CD4-positive, alpha-beta T cell treated with Interleukin-15 for 1 hour (primary cell): Measurements from ENCODE around the gene COBL.
"Not testable (repeated sequence)": the region's sequence is repeated elsewhere in the genome, so short reads cannot be mapped to it uniquely, and the experiment has no call there.

ENCODE experiments used
- DNase-seq: peaks from one replicate; pipeline ENCODE4 v3.0.0-alpha.2; 2020

COBL gene

DNA sequence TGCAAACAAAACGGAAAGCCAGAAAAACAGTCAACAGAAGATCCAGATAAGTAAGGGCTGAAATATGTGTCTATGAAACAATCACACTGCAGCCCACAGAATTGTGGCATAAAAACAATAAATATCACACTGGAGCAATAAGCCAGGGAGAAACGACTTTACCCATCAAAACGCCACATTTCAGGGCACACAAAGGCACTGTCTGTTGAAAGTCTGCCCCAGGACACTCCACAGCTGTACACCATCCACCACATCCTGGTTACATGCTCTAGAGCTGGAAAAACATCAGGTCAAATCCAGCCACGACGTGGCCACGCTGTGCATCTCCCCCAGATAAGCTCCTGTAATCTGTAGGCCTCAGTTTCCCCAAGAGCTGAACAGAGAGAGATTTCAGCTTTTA, 88.7 kb downstream of the COBL start:
- DNase-seq = no peak

- no peak for DNase-seq
Observed at GRCh38 chr7:51226916-51227535, 89.6 kb downstream of the COBL start.

DNA sequence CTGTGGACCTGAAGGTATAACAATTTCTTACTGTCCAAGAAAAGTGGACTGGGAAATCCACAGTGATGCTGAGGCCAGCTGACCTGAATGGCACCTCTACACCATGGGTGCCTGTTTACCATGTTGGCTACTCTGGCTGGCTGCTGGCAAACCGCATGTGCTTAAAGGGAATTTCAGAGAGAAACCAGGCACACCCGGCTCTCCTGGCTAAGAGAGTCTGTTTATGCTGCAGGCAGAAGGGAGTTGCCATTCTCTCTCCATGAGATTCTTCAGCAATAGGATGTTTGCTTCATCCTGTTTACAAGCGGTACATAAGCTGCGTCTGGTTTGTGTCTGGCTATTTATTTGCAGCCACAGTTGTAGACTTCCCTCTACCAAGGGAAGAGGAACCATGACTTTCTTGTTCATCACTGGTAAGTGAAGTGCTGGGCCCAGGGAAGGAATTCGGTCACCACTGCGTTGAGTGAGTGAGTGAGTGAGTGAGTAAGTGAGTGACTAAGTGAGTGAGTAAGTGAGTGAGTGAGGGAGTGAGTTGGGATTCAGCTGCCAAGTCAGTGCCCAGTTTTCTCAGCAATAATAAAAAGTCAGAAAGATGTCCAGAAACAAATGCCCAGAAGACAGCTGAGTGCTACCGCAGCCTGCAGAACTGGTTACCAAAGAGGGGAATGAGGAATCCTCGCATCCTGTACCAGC, 90.4 kb downstream of the COBL start:
- no peak for DNase-seq

DNA sequence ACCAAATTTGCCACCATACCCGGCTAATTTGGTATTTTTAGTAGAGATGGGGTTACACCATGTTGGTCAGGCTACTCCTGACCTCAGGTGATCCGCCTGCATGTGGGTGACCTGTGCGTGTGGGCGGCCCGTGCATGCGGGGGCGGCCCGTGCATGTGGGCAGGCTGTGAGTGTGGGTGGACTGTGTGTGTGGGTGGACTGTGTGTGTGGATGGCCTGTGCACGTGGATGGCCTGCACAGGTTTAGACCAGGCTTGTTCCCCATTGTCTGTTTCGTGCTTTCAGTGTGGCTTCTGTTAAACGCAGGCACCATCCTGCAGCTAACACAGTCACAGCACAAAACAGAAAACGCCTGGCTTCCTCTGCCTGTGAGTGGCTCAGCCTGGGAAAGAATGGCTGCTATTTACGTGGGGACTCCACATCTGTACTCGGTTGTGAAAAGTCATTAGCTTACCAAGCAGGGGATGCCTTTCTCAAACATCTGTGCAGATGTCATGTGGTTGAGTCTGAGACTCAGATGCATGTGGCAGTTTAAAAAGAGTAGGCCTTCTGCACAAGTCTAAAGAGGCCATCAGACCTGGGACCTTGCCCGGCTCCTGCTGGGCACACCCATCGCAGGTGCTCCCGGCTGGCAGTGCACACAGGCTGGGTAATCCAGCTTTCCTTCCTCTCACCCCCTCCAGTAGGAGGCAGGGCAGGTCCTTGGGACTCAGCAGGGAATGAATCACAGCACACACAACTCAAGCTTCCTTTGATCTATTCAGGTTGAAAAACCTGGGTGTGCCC, 91.6 kb downstream of the COBL start:
- no peak for DNase-seq

DNA sequence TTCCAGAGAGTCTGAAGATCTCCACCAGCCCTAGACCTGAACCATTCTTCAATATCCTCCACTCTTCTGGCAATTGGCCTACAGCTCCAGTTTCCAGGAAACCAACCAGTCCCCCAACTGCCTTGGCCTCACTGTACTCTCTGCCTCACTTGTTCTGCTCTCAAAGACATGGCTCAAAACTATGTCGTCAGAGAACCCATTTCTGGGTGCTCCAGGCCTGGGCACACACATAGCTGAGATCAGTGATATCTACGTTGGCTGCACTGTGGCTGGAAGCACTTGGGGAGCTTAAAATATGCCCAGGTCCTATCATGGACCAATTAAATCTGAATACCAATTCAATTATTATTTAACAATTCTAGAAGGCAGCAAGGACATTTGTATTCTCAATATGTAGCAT, 93.1 kb downstream of the COBL start:
- no peak for DNase-seq

- no peak for DNase-seq
Observed at GRCh38 chr7:51222916-51223315, 93.7 kb downstream of the COBL start.

- DNase-seq = no peak
Observed at GRCh38 chr7:51220226-51220625, 96.4 kb downstream of the COBL start.

DNA sequence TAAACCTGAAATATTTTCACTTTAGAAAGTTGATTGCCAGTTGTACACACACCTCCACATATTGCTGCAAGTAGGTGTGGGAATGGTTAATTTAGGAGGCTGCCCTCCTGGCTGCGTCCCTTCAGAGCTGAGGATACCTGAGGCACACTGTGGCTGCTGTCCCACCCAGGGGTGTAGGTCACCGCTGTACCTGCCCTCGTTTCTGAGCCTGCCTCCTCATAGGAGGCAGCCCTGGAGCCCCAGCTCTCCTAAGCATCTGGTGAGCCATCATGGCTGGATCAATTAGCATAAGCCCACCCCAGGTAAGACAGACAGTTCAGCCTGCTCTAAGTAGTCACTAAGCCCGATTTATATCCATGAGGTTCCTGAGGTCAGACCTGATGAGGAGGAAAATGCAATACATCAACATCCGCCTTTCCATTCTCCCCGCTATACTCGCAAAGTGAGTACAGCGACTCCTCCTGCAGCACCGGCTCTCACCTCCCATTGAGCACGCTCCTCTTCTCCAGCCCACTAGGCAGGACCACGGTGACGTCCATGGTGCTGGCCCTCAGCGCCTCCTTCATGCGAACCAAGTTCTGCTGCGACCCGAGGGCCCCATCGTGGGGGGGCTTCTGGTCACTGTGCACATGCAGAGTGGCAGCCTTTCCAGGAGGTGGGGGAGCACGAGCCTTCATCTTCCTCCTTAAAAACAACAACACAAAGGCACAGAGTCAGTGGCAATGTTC, 97.2 kb downstream of the COBL start:
- DNase-seq = no peak

GRCh38 chr7:51217804-51218203, 98.8 kb downstream of the COBL start:
- no peak for DNase-seq

GRCh38 chr7:51214098-51214497, 102.5 kb downstream of the COBL start:
- DNase-seq = no peak

DNA sequence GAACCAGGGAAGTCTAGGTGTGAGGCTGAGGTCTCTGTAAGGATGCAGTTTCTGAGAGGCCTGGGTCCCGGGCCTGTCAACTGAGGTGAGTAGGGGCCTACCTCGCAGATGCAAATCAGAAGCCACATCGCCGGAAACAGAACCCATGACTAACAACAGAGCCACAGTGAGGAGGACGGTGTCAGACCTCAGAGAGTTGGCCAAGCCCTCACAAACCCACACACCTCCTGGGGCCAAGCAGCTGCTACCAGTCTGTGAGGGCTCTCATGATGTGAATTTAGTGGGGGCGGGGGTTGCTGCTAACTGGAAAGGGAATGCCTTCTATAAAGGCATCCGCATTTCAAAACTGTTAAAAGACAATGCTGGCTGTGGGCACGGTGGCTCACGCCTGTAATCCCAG, 103.0 kb downstream of the COBL start:
- DNase-seq = no peak

DNA sequence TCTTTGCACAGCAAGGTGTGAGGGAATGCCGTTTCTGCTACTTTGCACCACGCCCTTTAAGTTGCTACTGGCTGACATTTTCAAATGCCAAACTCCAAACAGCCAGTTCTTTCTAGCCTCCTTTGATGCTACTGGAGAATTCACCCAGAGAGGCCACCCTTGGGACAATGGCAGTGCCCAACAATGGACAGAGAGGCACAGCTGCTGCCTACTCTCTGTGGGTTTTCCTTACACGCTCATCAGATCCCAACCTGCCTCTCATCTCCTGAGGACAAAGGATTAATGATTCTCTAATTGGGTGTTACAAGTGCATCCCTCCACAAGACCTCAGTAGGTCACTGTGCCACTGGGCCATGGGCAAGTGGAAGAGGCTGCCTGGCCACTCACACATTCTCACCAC, 105.8 kb downstream of the COBL start:
- no peak for DNase-seq

DNA sequence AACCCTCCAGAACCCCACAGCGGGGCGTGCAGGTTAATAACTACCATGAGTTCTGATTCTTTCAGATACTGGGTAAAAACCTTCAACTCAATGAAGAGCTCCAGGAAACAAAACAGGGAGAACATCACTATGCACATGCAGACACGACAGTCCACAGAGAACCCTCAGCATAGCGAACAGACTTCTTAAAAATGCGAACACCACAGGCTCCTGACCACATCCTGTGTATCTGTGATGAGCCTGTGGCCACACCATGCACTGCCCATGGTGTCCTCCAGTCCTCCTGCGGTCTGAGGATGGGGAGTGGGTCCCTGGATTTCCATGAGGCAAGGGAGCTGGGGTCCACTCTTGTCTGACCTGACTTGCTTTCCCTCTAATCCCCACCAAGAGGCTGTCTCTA, 107.2 kb downstream of the COBL start:
- DNase-seq = no peak

DNA sequence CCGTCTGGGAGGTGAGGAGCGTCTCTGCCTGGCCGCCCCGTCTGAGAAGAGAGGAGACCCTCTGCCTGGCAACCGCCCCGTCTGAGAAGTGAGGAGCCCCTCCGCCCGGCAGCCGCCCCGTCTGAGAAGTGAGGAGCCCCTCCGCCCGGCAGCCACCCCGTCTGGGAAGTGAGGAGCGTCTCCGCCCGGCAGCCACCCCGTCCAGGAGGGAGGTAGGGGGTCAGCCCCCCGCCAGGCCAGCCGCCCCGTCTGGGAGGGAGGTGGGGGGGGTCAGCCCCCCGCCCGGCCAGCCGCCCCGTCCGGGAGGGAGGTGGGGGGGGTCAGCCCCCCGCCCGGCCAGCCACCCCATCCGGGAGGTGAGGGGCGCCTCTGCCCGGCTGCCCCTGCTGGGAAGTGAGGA, 108.5 kb downstream of the COBL start:
- not testable (repeated sequence) for DNase-seq

- DNase-seq = no peak
Observed at GRCh38 chr7:51198654-51199053, 118.0 kb downstream of the COBL start.

- DNase-seq = no peak
Observed at GRCh38 chr7:51190969-51191368, 125.6 kb downstream of the COBL start.

- no peak for DNase-seq
Observed at GRCh38 chr7:51189777-51190176, 126.8 kb downstream of the COBL start.

DNA sequence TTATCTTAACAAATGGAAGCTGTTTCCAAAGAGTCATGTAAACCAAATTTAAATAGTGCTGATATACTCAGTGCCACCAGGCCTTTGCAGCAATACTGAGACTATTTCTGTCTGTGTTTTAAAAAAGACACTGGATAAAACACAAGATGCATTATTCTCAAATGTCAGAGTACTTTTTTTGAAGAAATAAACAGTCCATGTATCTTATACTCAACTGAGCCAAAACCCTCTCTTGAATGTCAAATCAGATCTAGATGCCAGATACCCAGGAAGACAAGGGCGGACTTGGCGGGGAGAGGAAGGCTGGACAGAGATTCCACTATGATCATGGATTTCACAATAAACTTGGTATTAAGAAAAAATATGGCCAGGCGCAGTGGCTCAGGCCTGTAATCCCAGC, 127.6 kb downstream of the COBL start:
- DNase-seq = no peak

- DNase-seq = no peak
Observed at GRCh38 chr7:51187941-51188340, 128.7 kb downstream of the COBL start.

DNA sequence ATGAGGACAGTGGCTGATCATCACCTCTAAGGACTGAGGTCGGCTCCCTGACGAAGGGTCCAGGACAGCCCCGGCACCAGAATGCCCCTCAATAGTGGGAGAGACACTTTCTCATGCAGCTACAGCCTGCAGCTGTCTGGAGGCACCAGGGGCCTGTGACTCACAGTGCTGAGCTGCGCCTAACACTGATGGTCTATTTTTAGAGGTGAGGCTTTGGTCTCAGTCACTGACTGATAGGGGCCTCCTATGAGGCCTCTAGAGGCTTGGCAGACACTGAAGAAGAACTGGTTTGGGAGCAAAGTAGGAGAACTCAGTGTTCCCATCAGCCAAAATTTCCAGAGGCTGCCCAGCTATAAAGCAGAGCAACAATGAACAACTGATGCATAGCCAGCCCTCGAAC, 130.1 kb downstream of the COBL start:
- no peak for DNase-seq

DNA sequence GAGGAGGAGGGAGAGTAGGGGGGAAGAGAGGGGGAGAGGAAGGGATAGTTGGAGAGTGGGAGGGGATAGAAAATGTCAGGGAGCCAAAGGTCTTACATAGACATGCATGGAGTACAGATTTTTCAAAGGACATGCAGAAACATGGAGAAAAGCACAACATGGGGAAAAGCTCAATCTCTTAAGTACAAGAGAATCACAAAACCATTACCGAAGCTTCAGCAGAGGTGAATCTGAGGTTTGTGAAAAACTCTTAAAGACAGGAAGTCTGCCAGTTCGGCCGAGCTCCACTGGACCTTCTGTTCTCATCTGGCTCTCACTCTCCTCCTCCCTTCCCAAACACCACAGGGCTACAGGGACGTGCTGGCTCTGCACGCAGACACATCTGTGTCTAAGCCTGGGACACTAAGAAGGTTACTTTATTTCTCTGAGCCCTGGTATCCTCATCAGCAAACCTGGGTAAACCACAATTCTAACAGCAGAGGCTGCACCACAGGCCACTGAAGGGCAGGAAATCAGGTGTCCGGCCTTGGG, 133.9 kb downstream of the COBL start:
- DNase-seq = no peak

DNA sequence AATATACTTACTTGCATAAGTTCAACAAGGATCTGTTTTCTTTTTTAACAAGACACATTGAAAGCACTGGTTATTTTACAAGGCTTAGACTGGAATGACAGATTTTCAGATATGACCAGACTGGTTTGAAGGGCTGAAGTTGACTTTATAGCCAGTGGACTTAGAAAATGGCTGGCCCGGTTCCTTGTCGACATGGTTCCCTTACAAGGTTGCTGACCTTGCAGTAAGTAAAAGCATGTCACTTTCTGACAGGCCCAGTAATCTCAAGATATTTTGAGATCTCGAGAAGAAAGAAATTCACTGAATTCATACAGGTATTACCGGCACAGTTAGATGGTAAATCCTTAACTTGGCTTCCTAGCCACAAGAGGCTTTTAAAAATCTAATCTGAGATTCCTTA, 136.5 kb downstream of the COBL start:
- no peak for DNase-seq

DNA sequence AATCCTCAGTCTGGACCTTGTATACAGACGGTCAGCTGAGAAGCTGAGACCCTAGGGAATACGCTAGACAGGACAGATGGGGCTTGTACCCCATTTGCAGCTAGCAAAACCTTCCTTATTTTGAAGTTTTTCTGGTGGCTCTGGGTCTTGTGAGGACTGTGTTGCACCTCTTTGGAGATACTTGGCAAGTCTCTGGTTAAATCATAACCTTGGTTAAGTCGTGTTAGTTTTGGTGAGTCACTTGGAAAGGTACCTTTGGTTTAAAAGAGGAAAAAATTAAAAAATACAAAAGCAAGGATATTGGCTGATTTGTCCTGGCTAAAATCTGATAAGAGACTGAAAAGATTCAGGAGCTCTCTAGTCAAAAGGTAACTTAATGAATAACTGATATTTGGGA, 140.6 kb downstream of the COBL start:
- no peak for DNase-seq
